Rectal smooth muscle tissue (tissue), 1 donor: ENCODE data around the gene EYS.
"Not testable (repeated sequence)": the region's sequence is repeated elsewhere in the genome, so short reads cannot be mapped to it uniquely, and the experiment has no call there.

Source experiments
- H3K27ac ChIP-seq: one replicate; pipeline ENCODE4 v1.7.0; 2013; ENCODE audit warnings: low read depth, low read length, inconsistent platforms
- H3K27me3 ChIP-seq: one replicate; pipeline ENCODE4 v1.7.0; 2013; ENCODE audit warnings: low read length; ENCODE audit not compliant: control insufficient read depth, insufficient read depth
- H3K36me3 ChIP-seq: one replicate; pipeline ENCODE4 v1.7.0; 2013; ENCODE audit warnings: low read length; ENCODE audit not compliant: control insufficient read depth, insufficient read depth
- H3K4me1 ChIP-seq: one replicate; pipeline ENCODE4 v1.7.0; 2013; ENCODE audit warnings: low read length; ENCODE audit not compliant: control insufficient read depth, insufficient read depth
- H3K4me3 ChIP-seq: one replicate; pipeline ENCODE4 v1.7.0; 2013; ENCODE audit warnings: low read length
- H3K9ac ChIP-seq: one replicate; pipeline ENCODE4 v1.7.0; 2013; ENCODE audit warnings: low read length

EYS gene

GRCh38 chr6:63985223-63985622 lies 1721.8 kb downstream of the EYS start:
- no peaks in the 10 kb centered on the region for H3K4me1 ChIP-seq
- H3K27ac ChIP-seq: no peak overlapping the region
- no peaks in the 10 kb centered on the region for H3K36me3 ChIP-seq
- H3K9ac ChIP-seq: no peak overlapping the region
- H3K27me3 ChIP-seq: no peaks in the 10 kb centered on the region
- no peak overlapping the region for H3K4me3 ChIP-seq

GRCh38 chr6:63975699-63976098 lies 1731.3 kb downstream of the EYS start:
- no peaks in the 10 kb centered on the region for H3K36me3 ChIP-seq
- no peak overlapping the region for H3K9ac ChIP-seq
- H3K4me1 ChIP-seq: no peaks in the 10 kb centered on the region
- no peak overlapping the region for H3K4me3 ChIP-seq
- H3K27me3 ChIP-seq: no peaks in the 10 kb centered on the region
- no peak overlapping the region for H3K27ac ChIP-seq

GRCh38 chr6:63968650-63969049 lies 1738.4 kb downstream of the EYS start:
- H3K27me3 ChIP-seq: no peaks in the 10 kb centered on the region
- no peaks in the 10 kb centered on the region for H3K4me1 ChIP-seq
- no peaks in the 10 kb centered on the region for H3K36me3 ChIP-seq
- no peak overlapping the region for H3K27ac ChIP-seq
- H3K9ac ChIP-seq: no peak overlapping the region
- H3K4me3 ChIP-seq: no peak overlapping the region

- no peaks in the 10 kb centered on the region for H3K36me3 ChIP-seq
- H3K9ac ChIP-seq: no peak overlapping the region
- no peaks in the 10 kb centered on the region for H3K4me1 ChIP-seq
- no peak overlapping the region for H3K27ac ChIP-seq
- no peaks in the 10 kb centered on the region for H3K27me3 ChIP-seq
- no peak overlapping the region for H3K4me3 ChIP-seq
Measured at GRCh38 chr6:63964366-63964765, 1742.7 kb downstream of the EYS start.

GRCh38 chr6:63963769-63964315 lies 1743.2 kb downstream of the EYS start:
- no peaks in the 10 kb centered on the region for H3K27me3 ChIP-seq
- no peak overlapping the region for H3K4me3 ChIP-seq
- no peak overlapping the region for H3K9ac ChIP-seq
- H3K27ac ChIP-seq: no peak overlapping the region
- no peaks in the 10 kb centered on the region for H3K36me3 ChIP-seq
- H3K4me1 ChIP-seq: no peaks in the 10 kb centered on the region

GRCh38 chr6:63953336-63954021 lies 1753.5 kb downstream of the EYS start:
- not testable (repeated sequence) for H3K36me3 ChIP-seq, H3K27ac ChIP-seq, H3K4me1 ChIP-seq, H3K4me3 ChIP-seq, H3K27me3 ChIP-seq, H3K9ac ChIP-seq

- Histone ChIP-seq H3K4me3 (no peak overlapping the region), H3K27ac (no peak overlapping the region), H3K9ac (no peak overlapping the region), H3K27me3 (no peaks in the 10 kb centered on the region), H3K4me1 (no peaks in the 10 kb centered on the region), H3K36me3 (no peaks in the 10 kb centered on the region)
Measured at GRCh38 chr6:63947792-63948529, 1759.1 kb downstream of the EYS start.

GRCh38 chr6:63945987-63946386 lies 1761.0 kb downstream of the EYS start:
- Histone ChIP-seq H3K4me3 (no peak overlapping the region), H3K27me3 (no peaks in the 10 kb centered on the region), H3K36me3 (no peaks in the 10 kb centered on the region)

GRCh38 chr6:63943826-63944225 lies 1763.2 kb downstream of the EYS start:
- Histone ChIP-seq H3K4me3 (no peak overlapping the region), H3K4me1 (no peaks in the 10 kb centered on the region), H3K27me3 (no peaks in the 10 kb centered on the region), H3K9ac (no peak overlapping the region), H3K36me3 (no peaks in the 10 kb centered on the region), H3K27ac (no peak overlapping the region)

More at GRCh38 chr6:63945987-63946386, 1761.0 kb downstream of the EYS start:
- H3K4me1 ChIP-seq: no peaks in the 10 kb centered on the region
- no peak overlapping the region for H3K9ac ChIP-seq
- no peak overlapping the region for H3K27ac ChIP-seq

- Histone ChIP-seq H3K36me3 (no peaks in the 10 kb centered on the region), H3K9ac (no peak overlapping the region), H3K27ac (no peak overlapping the region), H3K4me3 (no peak overlapping the region), H3K4me1 (no peaks in the 10 kb centered on the region), H3K27me3 (no peaks in the 10 kb centered on the region)
Measured at GRCh38 chr6:63941747-63942470, 1765.1 kb downstream of the EYS start.

- H3K9ac ChIP-seq: no peak overlapping the region
- H3K27me3 ChIP-seq: no peaks in the 10 kb centered on the region
- H3K27ac ChIP-seq: no peak overlapping the region
- no peak overlapping the region for H3K4me3 ChIP-seq
- no peaks in the 10 kb centered on the region for H3K36me3 ChIP-seq
- no peaks in the 10 kb centered on the region for H3K4me1 ChIP-seq
Measured at GRCh38 chr6:63940056-63940455, 1767.0 kb downstream of the EYS start.

- H3K9ac ChIP-seq: no peak overlapping the region
- no peaks in the 10 kb centered on the region for H3K4me1 ChIP-seq
- no peaks in the 10 kb centered on the region for H3K36me3 ChIP-seq
Measured at GRCh38 chr6:63936399-63936798, 1770.6 kb downstream of the EYS start.

More at GRCh38 chr6:63936399-63936798, 1770.6 kb downstream of the EYS start:
- Histone ChIP-seq H3K27me3 (no peaks in the 10 kb centered on the region), H3K27ac (no peak overlapping the region), H3K4me3 (no peak overlapping the region)
